IMR-90 (cell line): ENCODE measurements around the gene ADCK1. TPM values are rescaled to one million over a fixed set of nuclear protein-coding genes. Genes with fewer than 3 reads are reported as not detected.
"Not testable (repeated sequence)": the region's sequence is repeated elsewhere in the genome, so short reads cannot be mapped to it uniquely, and the experiment has no call there.

Source experiments
- ATAC-seq: fragments of 200-7000 bp; cut with Tn5 transposase; 2 replicates; pipeline ENCODE4 v1.9.1; 2020; ENCODE audit warnings: low read depth, mild to moderate bottlenecking, moderate library complexity
- BruUV-seq: library from RNA; stranded (reverse); fragments of 400-500 nt; replicated peaks from 2 replicates; lab custom pipeline; 2021; lab: Mats Ljungman, UMichigan
- CTCF ChIA-PET: fragments of 300-600 bp; formaldehyde crosslinking; extraction: SDS; loops from one replicate; lab custom pipeline; 2021; ENCODE audit warnings: antibody characterized with exemption; lab: Yijun Ruan, JAX
- POLR2A ChIA-PET: fragments of 300-600 bp; sonication (Branson Sonifier 250); formaldehyde crosslinking; loops from one replicate; lab custom pipeline; 2022; ENCODE audit warnings: antibody characterized with exemption; ENCODE audit not compliant: unreplicated experiment; lab: Charles Lee
- DNase-seq: peaks from one replicate; pipeline ENCODE4 v3.0.0; 2013
- H2AFZ ChIP-seq: replicated peaks from 2 replicates; pipeline ENCODE3; 2013; ENCODE audit warnings: low read length, mild to moderate bottlenecking; ENCODE audit not compliant: poor library complexity
- H2AK5ac ChIP-seq: 2 replicates; pipeline ENCODE4 v1.6.1; 2013; ENCODE audit warnings: low read depth, low read length, inconsistent platforms
- H2AK9ac ChIP-seq: replicated peaks from 2 replicates; pipeline ENCODE3; 2013; ENCODE audit warnings: mild to moderate bottlenecking, low read depth, low read length, moderate library complexity; ENCODE audit not compliant: poor library complexity
- H2BK120ac ChIP-seq: 2 replicates; pipeline ENCODE4 v1.6.1; 2013; ENCODE audit warnings: low read depth, low read length, inconsistent platforms
- H2BK15ac ChIP-seq: 3 replicates; pipeline ENCODE4 v1.6.1; 2013; ENCODE audit warnings: low read depth, low read length, inconsistent platforms
- H2BK20ac ChIP-seq: 2 replicates; pipeline ENCODE4 v1.6.1; 2013; ENCODE audit warnings: low read depth, mild to moderate bottlenecking, inconsistent platforms, low read length, moderate library complexity
- H2BK5ac ChIP-seq: 2 replicates; pipeline ENCODE4 v1.6.1; 2013; ENCODE audit warnings: mild to moderate bottlenecking, low read depth, low read length, inconsistent platforms; ENCODE audit not compliant: poor library complexity, severe bottlenecking
- H3K14ac ChIP-seq: replicated peaks from 2 replicates; pipeline ENCODE4 v1.6.1; 2013; ENCODE audit warnings: low read depth, low read length, inconsistent platforms
- H3K18ac ChIP-seq: 2 replicates; pipeline ENCODE4 v1.6.1; 2013; ENCODE audit warnings: low read depth, low read length, control low read depth
- H3K23ac ChIP-seq: 2 replicates; pipeline ENCODE4 v1.6.1; 2013; ENCODE audit warnings: low read depth, low read length, inconsistent platforms
- H3K27ac ChIP-seq: 2 replicates; pipeline ENCODE4 v1.5.1; 2013; ENCODE audit warnings: mild to moderate bottlenecking, control low read depth, low read length; ENCODE audit not compliant: insufficient read depth
- H3K27me3 ChIP-seq: 2 replicates; pipeline ENCODE4 v1.6.1; 2013; ENCODE audit warnings: low read length; ENCODE audit not compliant: control insufficient read depth, insufficient read depth
- H3K36me3 ChIP-seq: 2 replicates; pipeline ENCODE4 v1.6.1; 2013; ENCODE audit warnings: low read length, mixed read lengths; ENCODE audit not compliant: control insufficient read depth, insufficient read depth
- H3K4ac ChIP-seq: 2 replicates; pipeline ENCODE4 v1.6.1; 2013; ENCODE audit warnings: low read depth, low read length, inconsistent platforms
- H3K4me1 ChIP-seq: 2 replicates; pipeline ENCODE4 v1.6.1; 2013; ENCODE audit warnings: low read length, mixed read lengths; ENCODE audit not compliant: control insufficient read depth, insufficient read depth
- H3K4me2 ChIP-seq: 2 replicates; pipeline ENCODE4 v1.6.1; 2013; ENCODE audit warnings: low read depth, mild to moderate bottlenecking, control low read depth, low read length, moderate library complexity
- H3K4me3 ChIP-seq: 2 replicates; pipeline ENCODE4 v1.5.1; 2013; ENCODE audit warnings: low read depth, mild to moderate bottlenecking, control low read depth, low read length, moderate library complexity; ENCODE audit not compliant: insufficient read depth
- H3K56ac ChIP-seq: 2 replicates; pipeline ENCODE4 v1.6.1; 2013; ENCODE audit warnings: low read length, inconsistent platforms; ENCODE audit not compliant: insufficient read depth; ENCODE audit errors: extremely low read depth
- H3K79me1 ChIP-seq, 2 experiments: 2 replicates each; pipeline ENCODE4 v1.6.1; 2013; ENCODE audit warnings: low read length in 2 of 2, inconsistent platforms in 1 of 2, low read depth in 1 of 2
- H3K9ac ChIP-seq: 2 replicates; pipeline ENCODE4 v1.6.1; 2013; ENCODE audit warnings: low read depth, low read length, control low read depth
- H3K9me1 ChIP-seq: 2 replicates; pipeline ENCODE4 v1.6.1; 2013; ENCODE audit warnings: low read length, inconsistent platforms; ENCODE audit not compliant: insufficient read depth
- H3K9me3 ChIP-seq: 2 replicates; pipeline ENCODE4 v1.6.1; 2013; ENCODE audit warnings: low read length; ENCODE audit not compliant: control insufficient read depth, insufficient read depth
- H4K20me1 ChIP-seq: 2 replicates; pipeline ENCODE4 v1.6.1; 2013; ENCODE audit warnings: low read length, inconsistent platforms; ENCODE audit not compliant: insufficient read depth
- H4K5ac ChIP-seq: 2 replicates; pipeline ENCODE4 v1.6.1; 2013; ENCODE audit warnings: mild to moderate bottlenecking, low read depth, low read length, control low read depth
- H4K8ac ChIP-seq, 2 experiments: 2 replicates each; pipeline ENCODE4 v1.6.1; 2013; ENCODE audit warnings: low read depth in 2 of 2, low read length in 2 of 2, control low read depth in 1 of 2, inconsistent platforms in 1 of 2
- H4K91ac ChIP-seq: 2 replicates; pipeline ENCODE4 v1.6.1; 2013; ENCODE audit warnings: low read depth, low read length, inconsistent platforms; ENCODE audit not compliant: insufficient read depth
- WGBS, 2 experiments: methylation state at CpG; one replicate each; pipeline versions ENCODE4 v1.1.5 to v1.1.7; 2013; ENCODE audit warnings: missing lambda C conversion rate in 2 of 2; ENCODE audit not compliant: insufficient read length in 1 of 2; ENCODE audit errors: extremely low coverage in 2 of 2; 5-methylcytosine and 5-hydroxymethylcytosine counted together
- dilution Hi-C: fragments of 300-500 bp; cut with HindIII; formaldehyde crosslinking; loops from one replicate; pipeline ENCODE4 v1.14.3; 2018; ENCODE audit warnings: low sequenced_read_pairs; ENCODE audit not compliant: unreplicated experiment
- in situ Hi-C: fragments of 300-500 bp; cut with MboI; formaldehyde crosslinking; loops from 3 replicates; pipeline ENCODE4 v1.14.3; 2019; ENCODE audit warnings: low sequenced_read_pairs, inconsistent platforms, mixed read lengths
- intact Hi-C: fragments of 100-400 bp; cut with micrococcal nuclease; formaldehyde crosslinking; loops from 2 replicates; pipeline ENCODE4 v1.10.0; 2022
- polyA plus RNA-seq, 3 experiments: library from polyadenylated mRNA; depleted of rRNA; stranded (reverse); fragments of >200 nt; gene quantifications; 2 replicates each; pipeline ENCODE4 v1.2.3, GENCODE V29; 2012; ENCODE audit warnings: low replicate concordance in 1 of 3
- total RNA-seq: library from RNA; depleted of rRNA; stranded (reverse); fragments of >200 nt; gene quantifications from 2 replicates; pipeline ENCODE4 v1.2.3, GENCODE V29; 2012

Gene ADCK1
- total and polyA plus RNA-seq, 2 of the 4 experiments (the other 2 are of a cell fraction) = 1.6 to 4.6 TPM

DNA sequence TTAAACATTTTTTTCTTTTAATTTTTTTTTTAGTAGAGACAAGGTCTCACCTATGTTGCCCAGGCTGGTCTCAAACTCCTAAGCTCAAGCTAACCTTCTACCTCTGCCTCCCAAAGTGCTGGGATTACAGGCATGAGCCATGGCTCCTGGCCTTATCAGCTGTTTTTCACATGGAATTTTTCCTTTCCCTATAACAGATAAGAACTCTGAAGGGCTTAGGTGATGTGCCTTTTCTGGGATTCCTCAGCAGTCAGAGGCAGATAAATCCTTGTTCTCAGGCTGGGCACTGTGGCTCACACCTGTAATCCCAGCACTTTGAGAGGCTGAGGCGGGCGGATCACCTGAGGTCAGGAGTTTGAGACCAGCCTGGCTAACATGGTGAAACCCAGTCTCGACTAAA is 6.7 kb upstream of the ADCK1 start:
- H3K27ac ChIP-seq, POLR2A ChIA-PET, intact Hi-C loops: not testable (repeated sequence)

More for the DNA sequence above, 6.7 kb upstream of the ADCK1 start:
- H2BK15ac ChIP-seq, CTCF ChIA-PET, H2BK20ac ChIP-seq, H3K56ac ChIP-seq, H2AK5ac ChIP-seq, H3K14ac ChIP-seq, H4K91ac ChIP-seq, dilution Hi-C loops, H3K9me1 ChIP-seq, H3K9me3 ChIP-seq, H2BK120ac ChIP-seq, H3K79me1 ChIP-seq, BruUV-seq, DNase-seq, H3K23ac ChIP-seq, H3K9ac ChIP-seq, in situ Hi-C loops, H3K4me1 ChIP-seq, H3K4me2 ChIP-seq, H3K27me3 ChIP-seq, H4K8ac ChIP-seq, H3K4ac ChIP-seq, H3K18ac ChIP-seq, H2BK5ac ChIP-seq, H4K20me1 ChIP-seq, H2AK9ac ChIP-seq, H3K36me3 ChIP-seq, H2AFZ ChIP-seq, ATAC-seq, H3K4me3 ChIP-seq, H4K5ac ChIP-seq: not testable (repeated sequence)
- WGBS, 2 experiments = 100% methylated on average over 1 of the region's 3 CpGs; no CpG with 5 or more reads in 1 of the 2 experiments
